ENCODE data around the gene TCTN2. TPM values are rescaled to one million over a fixed set of nuclear protein-coding genes. Genes with fewer than 3 reads are reported as not detected.

The TCTN2 gene
- total RNA-seq, 1 experiment from 2014 or later, result 12.1 TPM

DNA sequence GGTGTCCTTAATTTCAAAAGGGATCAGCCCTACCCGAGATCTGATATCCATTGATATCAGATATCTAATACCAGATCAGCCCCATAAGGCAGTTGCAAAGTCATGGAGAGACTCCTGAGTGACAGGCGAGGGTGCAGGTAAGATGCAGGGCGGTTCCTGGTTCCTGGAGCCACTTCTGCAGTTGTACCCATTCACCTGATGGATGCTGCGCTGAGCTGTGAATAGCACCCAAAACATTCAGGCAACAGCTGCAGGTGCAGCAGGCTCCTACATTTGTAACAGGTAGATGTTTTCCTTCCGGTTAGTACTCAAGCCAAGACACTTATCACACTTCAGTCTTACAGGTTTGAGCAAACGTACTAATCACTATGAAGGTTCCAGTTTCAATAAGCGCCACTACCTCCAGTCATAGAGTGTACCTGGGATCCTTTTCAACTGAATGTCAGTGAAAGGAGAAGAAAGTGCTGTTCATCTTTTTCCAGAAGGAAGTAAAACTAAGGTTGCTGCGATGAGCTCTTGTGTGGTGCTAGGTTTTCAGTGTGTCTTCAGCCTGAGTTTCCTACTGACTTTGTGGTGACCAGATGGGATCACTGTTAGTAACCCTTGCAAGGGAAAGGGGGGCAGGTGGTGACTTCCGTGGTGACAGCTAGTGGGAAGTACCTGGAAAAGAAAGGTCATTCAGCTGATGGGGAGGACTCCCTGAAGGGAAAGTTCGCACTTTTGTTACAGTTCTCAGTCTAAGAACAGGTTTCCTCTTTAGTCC lies 43.1 kb downstream of the TCTN2 start:
- RAD21 ChIA-PET (ENCODE audit: low non-redundant PET in 1 of 2, low total read pairs in 2 of 2, uncharacterized antibody in 2 of 2, unreplicated experiment in 2 of 2), result no interaction called here
- peaks cover 4 to 23% of the 10 kb centered on the region in 2 experiments; a peak in 3 of 4 replicates for H3K4me1 ChIP-seq (ENCODE audit: control insufficient read depth in 1 of 2, insufficient read depth in 2 of 2, low read length in 2 of 2)
- CTCF ChIA-PET, result no interaction called here
- peak overlapping the region in 1 of 2 experiments; percentile 88; a peak in 2 of 4 replicates for H3K4me3 ChIP-seq (replicated peaks in 1 of 2; ENCODE audit: low read depth in 1 of 2, low read length in 2 of 2)
- H3K27ac ChIP-seq (ENCODE audit: low read depth, low read length), result no peak overlapping the region
- no peaks in the 10 kb centered on the region for H3K9me3 ChIP-seq (ENCODE audit: control insufficient read depth in 1 of 2, insufficient read depth in 1 of 2, low read depth in 1 of 2, low read length in 2 of 2)
- no peaks in the 10 kb centered on the region for H3K9me2 ChIP-seq (ENCODE audit: insufficient read depth)
- H3K9ac ChIP-seq (ENCODE audit: low read length), result peak overlapping the region; percentile 91
- POLR2A ChIA-PET, result interaction anchor here (0.6 kb wide), 1 partner anchor 259 kb away, joined by 4 read pairs; the partner anchor contains the start of gene CCDC92
- H3K79me2 ChIP-seq (ENCODE audit: insufficient read depth, low read length), result peaks cover 26% of the 10 kb centered on the region
- ATAC-seq, result no peak
- no peak for DNase-seq (ENCODE audit: low read depth, low spot score)
- H2AFZ ChIP-seq (ENCODE audit: low read depth, low read length, poor library complexity, severe bottlenecking), result no peak overlapping the region
- no peaks in the 10 kb centered on the region for H3K27me3 ChIP-seq (ENCODE audit: insufficient read depth, low read length)
- peaks cover 0 to 2% of the 10 kb centered on the region in 2 experiments; a peak in 1 of 4 replicates for H3K36me3 ChIP-seq (ENCODE audit: control insufficient read depth in 1 of 2, insufficient read depth in 2 of 2, low read length in 2 of 2)
- H3K4me2 ChIP-seq (ENCODE audit: low read length), result peak overlapping the region; percentile 94
- no peak for TF ChIP-seq SP1 (IDR thresholded peaks at IDR 0.05; ENCODE audit: low read depth)
- TF ChIP-seq ZNF274 (IDR thresholded peaks at IDR 0.05; ENCODE audit: low read depth, low read length), result no peak
- TF ChIP-seq ZFX (IDR thresholded peaks at IDR 0.05), result no peak
- TF ChIP-seq RAD21 (IDR thresholded peaks at IDR 0.05; ENCODE audit: low read depth), result no peak
- no peak for TF ChIP-seq EGR1 (IDR thresholded peaks at IDR 0.05; ENCODE audit: low read depth)
- no peak for TF ChIP-seq SRF (IDR thresholded peaks at IDR 0.05; ENCODE audit: low read depth)
- TF ChIP-seq, protein P1, sequence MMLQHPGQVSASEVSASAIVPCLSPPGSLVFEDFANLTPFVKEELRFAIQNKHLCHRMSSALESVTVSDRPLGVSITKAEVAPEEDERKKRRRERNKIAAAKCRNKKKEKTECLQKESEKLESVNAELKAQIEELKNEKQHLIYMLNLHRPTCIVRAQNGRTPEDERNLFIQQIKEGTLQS (IDR thresholded peaks at IDR 0.05), result no peak
- no peak for TF ChIP-seq FOSL1 (IDR thresholded peaks at IDR 0.05; ENCODE audit: low read depth)
- TF ChIP-seq CBX3 (IDR thresholded peaks at IDR 0.05; ENCODE audit: low read depth), result no peak
- TF ChIP-seq POLR2A (IDR thresholded peaks at IDR 0.05; ENCODE audit: borderline replicate concordance, extremely low read depth, insufficient read depth, insufficient read length), result no peak
- H4K20me1 ChIP-seq (ENCODE audit: insufficient read depth), result no peaks in the 10 kb centered on the region
- BruUV-seq (replicated peaks), result no TSS peak
- intact Hi-C loops (cut with micrococcal nuclease), result no loop called here

DNA sequence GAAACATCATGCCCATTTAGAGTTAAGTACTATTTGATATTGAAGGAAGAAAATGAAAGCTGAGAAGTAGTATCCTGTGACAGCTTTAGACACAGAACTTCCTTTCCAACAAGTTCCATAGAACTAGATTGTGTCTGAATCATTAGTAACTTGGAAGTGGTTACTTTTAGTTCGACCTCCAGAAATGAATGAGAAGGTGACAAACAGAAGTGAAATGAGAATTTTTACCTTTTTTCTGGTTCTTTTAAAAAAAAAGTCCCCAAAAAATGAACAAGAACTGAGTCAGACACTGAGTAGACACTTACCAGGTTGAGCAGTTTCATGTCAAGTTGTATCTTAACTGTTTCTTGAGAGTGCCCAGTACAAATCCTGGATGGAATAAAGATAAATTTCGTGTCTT lies 44.3 kb downstream of the TCTN2 start:
- no TSS peak for BruUV-seq (replicated peaks)
- Histone ChIP-seq H3K27ac (ENCODE audit: low read depth, low read length) (no peak overlapping the region), H3K9me3 (ENCODE audit: control insufficient read depth in 1 of 2, insufficient read depth in 1 of 2, low read depth in 1 of 2, low read length in 2 of 2) (no peaks in the 10 kb centered on the region), H3K9ac (ENCODE audit: low read length) (no peak overlapping the region), H3K4me2 (ENCODE audit: low read length) (no peak overlapping the region), H3K4me3 (replicated peaks in 1 of 2; ENCODE audit: low read depth in 1 of 2, low read length in 2 of 2) (no peak overlapping the region), H4K20me1 (ENCODE audit: insufficient read depth) (no peaks in the 10 kb centered on the region), H3K79me2 (ENCODE audit: insufficient read depth, low read length) (peaks cover 26% of the 10 kb centered on the region), H2AFZ (ENCODE audit: low read depth, low read length, poor library complexity, severe bottlenecking) (no peak overlapping the region), H3K27me3 (ENCODE audit: insufficient read depth, low read length) (no peaks in the 10 kb centered on the region), H3K4me1 (ENCODE audit: control insufficient read depth in 1 of 2, insufficient read depth in 2 of 2, low read length in 2 of 2) (peaks cover 4 to 23% of the 10 kb centered on the region in 2 experiments; a peak in 3 of 4 replicates), H3K9me2 (ENCODE audit: insufficient read depth) (no peaks in the 10 kb centered on the region), H3K36me3 (ENCODE audit: control insufficient read depth in 1 of 2, insufficient read depth in 2 of 2, low read length in 2 of 2) (peaks cover 0 to 4% of the 10 kb centered on the region in 2 experiments; a peak in 1 of 4 replicates)
- ChIA-PET RAD21 (ENCODE audit: low non-redundant PET in 1 of 2, low total read pairs in 2 of 2, uncharacterized antibody in 2 of 2, unreplicated experiment in 2 of 2) (no interaction called here), POLR2A (no interaction called here), CTCF (no interaction called here)
- DNase-seq (ENCODE audit: low read depth, low spot score) (no peak), ATAC-seq (no peak)
- TF ChIP-seq FOSL1 (IDR thresholded peaks at IDR 0.05; ENCODE audit: low read depth) (no peak), CEBPB (IDR thresholded peaks at IDR 0.05; ENCODE audit: low read depth) (no peak), CBX3 (IDR thresholded peaks at IDR 0.05; ENCODE audit: low read depth) (no peak), TCF7L2 (IDR thresholded peaks at IDR 0.05; ENCODE audit: borderline replicate concordance, extremely low read depth, insufficient read depth, insufficient read length) (no peak), RAD21 (IDR thresholded peaks at IDR 0.05; ENCODE audit: low read depth) (no peak), POLR2A (IDR thresholded peaks at IDR 0.05; ENCODE audit: borderline replicate concordance, extremely low read depth, insufficient read depth, insufficient read length) (no peak), JUND (IDR thresholded peaks at IDR 0.05) (no peak), ELF1 (IDR thresholded peaks at IDR 0.05; ENCODE audit: borderline replicate concordance, low read depth) (no peak), SIN3A (IDR thresholded peaks at IDR 0.05; ENCODE audit: low read depth) (no peak), EGR1 (IDR thresholded peaks at IDR 0.05; ENCODE audit: low read depth) (no peak), YY1 (IDR thresholded peaks at IDR 0.05; ENCODE audit: extremely low read depth, insufficient replicate concordance, low read depth, low read length) (no peak), POLR2AphosphoS5 (IDR thresholded peaks at IDR 0.05; ENCODE audit: low read depth, low read length) (no peak), EZH2 (IDR thresholded peaks at IDR 0.05) (no peak)
- TF ChIP-seq, protein P1 (IDR thresholded peaks at IDR 0.05), result no peak
- intact Hi-C loops (cut with micrococcal nuclease), result no loop called here

Data from HCT116 (cell line).